HG02884 (cell line): Measurements from ENCODE around the gene TRIM24.

Experiments used
- ATAC-seq: cut with Tn5 transposase; IDR thresholded peaks from one replicate; pipeline ENCODE4 v1.9.1; 2021; ENCODE audit warnings: mild to moderate bottlenecking, moderate library complexity; ENCODE audit not compliant: unreplicated experiment

TRIM24 gene

GRCh38 chr7:138568655-138569054 is 108.6 kb downstream of the TRIM24 start:
- ATAC-seq: no peak

GRCh38 chr7:138569418-138569817 is 109.4 kb downstream of the TRIM24 start:
- ATAC-seq: no peak

- no peak for ATAC-seq
Observed at GRCh38 chr7:138570715-138571114, 110.7 kb downstream of the TRIM24 start.

GRCh38 chr7:138573741-138574140 is 113.7 kb downstream of the TRIM24 start:
- ATAC-seq: no peak

GRCh38 chr7:138575897-138576428 is 115.9 kb downstream of the TRIM24 start:
- ATAC-seq: no peak

- no peak for ATAC-seq
Observed at GRCh38 chr7:138579136-138579535, 119.1 kb downstream of the TRIM24 start.

- ATAC-seq: no peak
Observed at GRCh38 chr7:138579671-138580070, 119.6 kb downstream of the TRIM24 start.

GRCh38 chr7:138581065-138581464 is 121.0 kb downstream of the TRIM24 start:
- no peak for ATAC-seq

- no peak for ATAC-seq
Observed at GRCh38 chr7:138584283-138584682, 124.2 kb downstream of the TRIM24 start.

- ATAC-seq: no peak
Observed at GRCh38 chr7:138584696-138585095, 124.6 kb downstream of the TRIM24 start.

GRCh38 chr7:138585283-138585993 is 125.4 kb downstream of the TRIM24 start:
- no peak for ATAC-seq

- no peak for ATAC-seq
Observed at GRCh38 chr7:138587485-138587884, 127.4 kb downstream of the TRIM24 start.

GRCh38 chr7:138588986-138589385 is 128.9 kb downstream of the TRIM24 start:
- no peak for ATAC-seq

GRCh38 chr7:138590154-138590553 is 130.1 kb downstream of the TRIM24 start:
- ATAC-seq: no peak

GRCh38 chr7:138595454-138595853 is 135.4 kb downstream of the TRIM24 start:
- ATAC-seq: no peak

- no peak for ATAC-seq
Observed at GRCh38 chr7:138602451-138602850, 142.4 kb downstream of the TRIM24 start.

GRCh38 chr7:138603549-138604318 is 143.7 kb downstream of the TRIM24 start:
- no peak for ATAC-seq

- ATAC-seq: no peak
Observed at GRCh38 chr7:138606236-138606635, 146.2 kb downstream of the TRIM24 start.

- ATAC-seq: no peak
Observed at GRCh38 chr7:138607216-138608126, 147.4 kb downstream of the TRIM24 start.

- peak; percentile 79 for ATAC-seq
Observed at GRCh38 chr7:138608275-138608674, 148.2 kb downstream of the TRIM24 start.

GRCh38 chr7:138610671-138611170 is 150.7 kb downstream of the TRIM24 start:
- ATAC-seq: no peak
